Measurements from ENCODE around the gene POC1B.
A peak's percentile ranks its signal among the peaks of the same experiment; 100 is the strongest.

The POC1B gene

GRCh38 chr12:89490922-89491321 is 34.9 kb downstream of the POC1B start:
- TF ChIP-seq, protein P1, sequence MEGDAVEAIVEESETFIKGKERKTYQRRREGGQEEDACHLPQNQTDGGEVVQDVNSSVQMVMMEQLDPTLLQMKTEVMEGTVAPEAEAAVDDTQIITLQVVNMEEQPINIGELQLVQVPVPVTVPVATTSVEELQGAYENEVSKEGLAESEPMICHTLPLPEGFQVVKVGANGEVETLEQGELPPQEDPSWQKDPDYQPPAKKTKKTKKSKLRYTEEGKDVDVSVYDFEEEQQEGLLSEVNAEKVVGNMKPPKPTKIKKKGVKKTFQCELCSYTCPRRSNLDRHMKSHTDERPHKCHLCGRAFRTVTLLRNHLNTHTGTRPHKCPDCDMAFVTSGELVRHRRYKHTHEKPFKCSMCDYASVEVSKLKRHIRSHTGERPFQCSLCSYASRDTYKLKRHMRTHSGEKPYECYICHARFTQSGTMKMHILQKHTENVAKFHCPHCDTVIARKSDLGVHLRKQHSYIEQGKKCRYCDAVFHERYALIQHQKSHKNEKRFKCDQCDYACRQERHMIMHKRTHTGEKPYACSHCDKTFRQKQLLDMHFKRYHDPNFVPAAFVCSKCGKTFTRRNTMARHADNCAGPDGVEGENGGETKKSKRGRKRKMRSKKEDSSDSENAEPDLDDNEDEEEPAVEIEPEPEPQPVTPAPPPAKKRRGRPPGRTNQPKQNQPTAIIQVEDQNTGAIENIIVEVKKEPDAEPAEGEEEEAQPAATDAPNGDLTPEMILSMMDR (IDR thresholded peaks at IDR 0.05; ENCODE audit: low read depth, low read length), result no peak
- H3K4me3 ChIP-seq (replicated peaks in 1 of 2; ENCODE audit: low read depth in 2 of 2, low read length in 2 of 2), result no peak overlapping the region

GRCh38 chr12:89486264-89486663 is 39.6 kb downstream of the POC1B start:
- DNase-seq (ENCODE audit: low read depth in 2 of 2), result no peak
- TF ChIP-seq, protein P1 (IDR thresholded peaks at IDR 0.05; ENCODE audit: low read depth, low read length), result no peak
- no peak overlapping the region for H3K4me3 ChIP-seq (replicated peaks in 1 of 2; ENCODE audit: low read depth in 2 of 2, low read length in 2 of 2)

More at GRCh38 chr12:89490922-89491321, 34.9 kb downstream of the POC1B start:
- DNase-seq (ENCODE audit: low read depth in 2 of 2), result no peak

DNA sequence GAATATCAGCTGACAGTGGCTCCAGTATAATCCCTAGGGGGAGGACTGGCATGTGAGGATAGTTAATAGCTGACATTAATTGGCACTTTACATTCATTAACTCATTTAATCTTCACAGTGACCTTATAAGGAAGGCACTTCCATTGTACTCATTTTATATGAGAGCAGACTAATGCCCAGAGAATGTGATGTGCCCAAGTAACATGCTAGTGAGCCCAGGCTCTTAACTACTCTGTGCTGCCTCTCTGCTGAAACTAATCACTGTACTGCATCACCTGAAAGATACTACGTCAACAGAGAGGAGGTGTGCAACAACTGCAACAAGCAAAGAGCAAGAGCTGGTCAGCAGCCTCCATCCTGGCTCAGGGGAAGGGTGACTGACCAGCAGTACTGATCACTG is 41.4 kb downstream of the POC1B start:
- DNase-seq (ENCODE audit: low read depth in 2 of 2), result no peak
- TF ChIP-seq, protein P1 (IDR thresholded peaks at IDR 0.05; ENCODE audit: low read depth, low read length), result no peak
- H3K4me3 ChIP-seq (replicated peaks in 1 of 2; ENCODE audit: low read depth in 2 of 2, low read length in 2 of 2), result no peak overlapping the region

GRCh38 chr12:89481213-89481914 is 44.5 kb downstream of the POC1B start:
- no peak overlapping the region for H3K4me3 ChIP-seq (replicated peaks in 1 of 2; ENCODE audit: low read depth in 2 of 2, low read length in 2 of 2)
- TF ChIP-seq, protein P1 (IDR thresholded peaks at IDR 0.05; ENCODE audit: low read depth, low read length), result no peak
- peak in 1 of 2 donors; percentile 49 for DNase-seq (ENCODE audit: low read depth in 2 of 2)

- no peak overlapping the region for H3K4me3 ChIP-seq (replicated peaks in 1 of 2; ENCODE audit: low read depth in 2 of 2, low read length in 2 of 2)
- TF ChIP-seq, protein P1 (IDR thresholded peaks at IDR 0.05; ENCODE audit: low read depth, low read length), result no peak
- DNase-seq (ENCODE audit: low read depth in 2 of 2), result no peak
Measured at GRCh38 chr12:89479982-89480381, 45.9 kb downstream of the POC1B start.

- TF ChIP-seq, protein P1 (IDR thresholded peaks at IDR 0.05; ENCODE audit: low read depth, low read length), result no peak
- DNase-seq (ENCODE audit: low read depth in 2 of 2), result no peak
- H3K4me3 ChIP-seq (replicated peaks in 1 of 2; ENCODE audit: low read depth in 2 of 2, low read length in 2 of 2), result no peak overlapping the region
Measured at GRCh38 chr12:89477633-89478279, 48.1 kb downstream of the POC1B start.

All from cardiac fibroblast (primary cell).